ENCODE results near the gene TMF1. TPM values are rescaled to one million over a fixed set of nuclear protein-coding genes. Genes with fewer than 3 reads are reported as not detected.

TMF1 gene
- total RNA-seq, 6 experiments from 2014 or later, result 7.9 to 15.4 (median 11.5) TPM

DNA sequence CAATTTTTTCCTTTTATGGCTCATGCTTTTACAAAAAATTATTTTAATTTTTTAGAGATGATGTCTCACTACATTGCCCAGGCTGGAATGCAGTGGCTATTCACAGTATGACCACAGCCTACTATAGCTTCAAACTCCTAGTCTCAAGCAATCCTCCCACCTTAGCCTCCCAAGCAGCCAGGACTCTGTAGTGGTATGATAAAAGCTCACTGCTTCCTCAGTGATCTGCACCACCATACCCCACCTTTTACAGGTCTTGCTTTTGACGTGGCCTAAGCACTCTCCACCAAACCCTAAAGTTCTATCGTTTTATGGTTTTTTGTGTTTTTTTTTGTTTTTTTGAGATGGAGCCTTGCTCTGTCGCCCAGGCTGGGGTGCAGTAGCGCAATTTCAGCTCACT is 14.0 kb upstream of the TMF1 start:
- H3K9me3 ChIP-seq, result no peaks in the 10 kb centered on the region
- H3K4me3 ChIP-seq, result no peak overlapping the region
- peaks cover 0 to 26% (median 8%) of the 10 kb centered on the region in 4 donors for H3K36me3 ChIP-seq
- DNase-seq (no peak), ATAC-seq (no peak)
- no peaks in the 10 kb centered on the region for H3K27me3 ChIP-seq
- H3K27ac ChIP-seq, result no peak overlapping the region
- no peaks in the 10 kb centered on the region for H3K4me1 ChIP-seq
- TF ChIP-seq, protein P1, sequence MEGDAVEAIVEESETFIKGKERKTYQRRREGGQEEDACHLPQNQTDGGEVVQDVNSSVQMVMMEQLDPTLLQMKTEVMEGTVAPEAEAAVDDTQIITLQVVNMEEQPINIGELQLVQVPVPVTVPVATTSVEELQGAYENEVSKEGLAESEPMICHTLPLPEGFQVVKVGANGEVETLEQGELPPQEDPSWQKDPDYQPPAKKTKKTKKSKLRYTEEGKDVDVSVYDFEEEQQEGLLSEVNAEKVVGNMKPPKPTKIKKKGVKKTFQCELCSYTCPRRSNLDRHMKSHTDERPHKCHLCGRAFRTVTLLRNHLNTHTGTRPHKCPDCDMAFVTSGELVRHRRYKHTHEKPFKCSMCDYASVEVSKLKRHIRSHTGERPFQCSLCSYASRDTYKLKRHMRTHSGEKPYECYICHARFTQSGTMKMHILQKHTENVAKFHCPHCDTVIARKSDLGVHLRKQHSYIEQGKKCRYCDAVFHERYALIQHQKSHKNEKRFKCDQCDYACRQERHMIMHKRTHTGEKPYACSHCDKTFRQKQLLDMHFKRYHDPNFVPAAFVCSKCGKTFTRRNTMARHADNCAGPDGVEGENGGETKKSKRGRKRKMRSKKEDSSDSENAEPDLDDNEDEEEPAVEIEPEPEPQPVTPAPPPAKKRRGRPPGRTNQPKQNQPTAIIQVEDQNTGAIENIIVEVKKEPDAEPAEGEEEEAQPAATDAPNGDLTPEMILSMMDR (IDR thresholded peaks at IDR 0.05), result no peak
- no peak for TF ChIP-seq POLR2A (IDR thresholded peaks at IDR 0.05)
- 75% methylated on average over 4 of the region's 4 CpGs for WGBS (ENCODE audit: insufficient coverage, low coverage, low lambda C conversion rate, missing lambda C conversion rate)
- intact Hi-C loops (cut with DNase I), result no loop called here

DNA sequence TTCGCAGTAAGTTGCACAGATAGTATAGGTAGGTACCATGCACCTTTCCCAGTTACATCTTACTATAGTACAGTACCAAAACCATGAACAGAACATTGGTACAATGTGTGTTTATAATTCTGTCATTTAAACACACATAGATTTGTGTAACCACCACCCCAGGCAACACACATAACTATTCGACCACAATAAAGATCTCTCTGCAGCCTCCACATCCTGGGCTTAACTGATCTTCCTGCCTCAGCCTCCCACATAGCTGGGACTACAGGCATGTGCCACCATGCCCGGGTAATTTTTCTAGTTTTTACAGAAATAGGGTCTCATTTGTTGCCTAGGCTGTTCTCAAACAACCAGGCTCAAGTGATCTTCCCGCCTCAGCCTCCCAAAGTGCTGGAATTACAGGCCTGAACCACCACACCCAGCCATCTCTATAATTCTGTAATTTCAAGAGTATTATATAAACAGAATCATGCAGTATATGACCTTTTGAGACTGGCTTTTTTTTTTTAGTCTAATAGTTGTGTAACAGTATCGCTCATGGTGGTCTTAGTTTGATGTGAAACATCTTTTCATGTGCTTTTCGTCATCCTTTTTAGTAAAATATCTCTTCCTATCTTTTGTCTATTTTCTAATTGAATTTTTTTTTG is 13.3 kb upstream of the TMF1 start:
- H3K4me1 ChIP-seq, result no peaks in the 10 kb centered on the region
- WGBS (ENCODE audit: insufficient coverage, low coverage, low lambda C conversion rate, missing lambda C conversion rate), result 86% methylated on average over 6 of the region's 6 CpGs
- no peak for TF ChIP-seq POLR2A (IDR thresholded peaks at IDR 0.05)
- TF ChIP-seq, protein P1 (IDR thresholded peaks at IDR 0.05), result no peak
- no peak overlapping the region for H3K4me3 ChIP-seq
- no peaks in the 10 kb centered on the region for H3K9me3 ChIP-seq
- no peak overlapping the region for H3K27ac ChIP-seq
- intact Hi-C loops (cut with DNase I), result no loop called here
- no peaks in the 10 kb centered on the region for H3K27me3 ChIP-seq
- ATAC-seq (no peak), DNase-seq (no peak)
- H3K36me3 ChIP-seq, result peaks cover 0 to 28% (median 12%) of the 10 kb centered on the region in 4 donors

DNA sequence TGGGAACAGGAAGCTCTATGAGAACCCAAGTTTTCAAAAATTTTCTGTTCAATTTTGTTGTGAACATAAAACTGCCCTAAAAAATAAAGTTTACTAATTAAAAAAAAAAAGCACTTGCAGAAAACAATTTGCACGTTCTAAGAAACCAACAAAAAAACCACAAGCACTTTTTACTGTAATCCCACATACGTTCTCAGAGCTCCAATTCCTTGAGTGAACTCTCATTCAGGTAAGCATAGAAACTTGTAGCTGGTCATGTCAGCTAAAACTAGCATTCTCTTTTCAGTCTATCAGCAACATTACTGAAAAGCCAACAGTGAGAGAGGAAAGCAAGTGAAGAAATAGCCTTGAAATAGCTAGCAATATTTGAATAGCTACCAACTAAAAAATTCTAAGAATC is 11.5 kb upstream of the TMF1 start:
- Histone ChIP-seq H3K9me3 (no peaks in the 10 kb centered on the region), H3K4me3 (no peak overlapping the region), H3K4me1 (no peaks in the 10 kb centered on the region), H3K36me3 (peaks cover 0 to 42% (median 16%) of the 10 kb centered on the region in 4 donors), H3K27ac (no peak overlapping the region), H3K27me3 (no peaks in the 10 kb centered on the region)
- ATAC-seq (no peak), DNase-seq (no peak)
- intact Hi-C loops (cut with DNase I), result no loop called here
- TF ChIP-seq, protein P1 (IDR thresholded peaks at IDR 0.05), result no peak
- TF ChIP-seq POLR2A (IDR thresholded peaks at IDR 0.05), result no peak
- 57% methylated on average over 2 of the region's 2 CpGs for WGBS (ENCODE audit: insufficient coverage, low coverage, low lambda C conversion rate, missing lambda C conversion rate)

DNA sequence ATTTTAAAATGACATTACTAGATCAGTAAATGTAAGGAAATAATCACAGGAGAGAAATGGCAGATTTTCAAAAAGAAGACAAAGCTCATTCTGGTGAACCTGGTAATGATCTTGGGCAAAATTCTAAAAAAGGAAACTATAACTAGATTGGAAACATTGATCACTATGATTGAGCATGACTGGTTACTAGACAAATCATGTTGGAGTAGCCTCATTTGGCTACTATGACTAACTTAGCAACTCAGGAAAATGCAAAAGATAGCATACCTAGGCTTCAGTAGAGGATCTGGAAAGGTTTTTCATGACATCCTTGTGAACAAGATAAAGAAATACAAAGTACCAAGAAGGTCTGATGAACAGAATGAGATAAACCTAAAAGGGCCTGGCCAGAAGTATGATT is 7.6 kb upstream of the TMF1 start:
- Histone ChIP-seq H3K36me3 (peaks cover 0 to 60% (median 30%) of the 10 kb centered on the region in 4 donors), H3K27ac (no peak overlapping the region), H3K9me3 (no peaks in the 10 kb centered on the region), H3K4me1 (no peaks in the 10 kb centered on the region), H3K27me3 (no peaks in the 10 kb centered on the region), H3K4me3 (no peak overlapping the region)
- TF ChIP-seq, protein P1 (IDR thresholded peaks at IDR 0.05), result no peak
- no peak for TF ChIP-seq POLR2A (IDR thresholded peaks at IDR 0.05)
- intact Hi-C loops (cut with DNase I), result no loop called here
- no peak for ATAC-seq
- DNase-seq, result no peak

DNA sequence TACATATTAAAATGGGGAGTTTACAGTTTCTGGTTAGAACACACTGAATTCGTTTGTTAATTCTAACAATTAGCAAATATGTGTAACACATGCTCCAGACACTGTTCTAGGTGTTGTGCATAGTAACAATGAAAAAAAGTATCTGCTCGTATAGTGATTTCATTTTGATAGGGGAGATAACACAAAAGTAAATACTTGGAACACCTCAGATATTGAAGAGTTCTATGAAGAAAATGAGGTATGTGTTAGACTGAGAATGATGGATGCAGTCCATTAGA is 6.8 kb upstream of the TMF1 start:
- intact Hi-C loops (cut with DNase I), result no loop called here
- WGBS (ENCODE audit: insufficient coverage, low coverage, low lambda C conversion rate, missing lambda C conversion rate), result 91% methylated on average over 2 of the region's 2 CpGs
- no peak for DNase-seq
- H3K4me1 ChIP-seq, result no peaks in the 10 kb centered on the region
- no peak for ATAC-seq
- H3K27ac ChIP-seq, result no peak overlapping the region
- no peaks in the 10 kb centered on the region for H3K27me3 ChIP-seq
- no peak for TF ChIP-seq POLR2A (IDR thresholded peaks at IDR 0.05)
- TF ChIP-seq, protein P1 (IDR thresholded peaks at IDR 0.05), result no peak
- no peak overlapping the region for H3K4me3 ChIP-seq
- peaks cover 0 to 60% (median 30%) of the 10 kb centered on the region in 4 donors for H3K36me3 ChIP-seq
- no peaks in the 10 kb centered on the region for H3K9me3 ChIP-seq
